NT2/D1 (cell line): Measurements from ENCODE around the gene CCR2.

Source experiments
- SUZ12 ChIP-seq: IDR thresholded peaks from 2 replicates; pipeline ENCODE4 v1.6.1; 2011; ENCODE audit not compliant: insufficient read length, insufficient read depth; ENCODE audit errors: extremely low read depth
- YY1 ChIP-seq: IDR thresholded peaks from 2 replicates; pipeline ENCODE4 v1.6.1; 2011; ENCODE audit not compliant: insufficient read length, insufficient read depth
- ZNF274 ChIP-seq: IDR thresholded peaks from 2 replicates; pipeline ENCODE4 v1.6.1; 2011; ENCODE audit warnings: mild to moderate bottlenecking, low read depth, low read length

DNA sequence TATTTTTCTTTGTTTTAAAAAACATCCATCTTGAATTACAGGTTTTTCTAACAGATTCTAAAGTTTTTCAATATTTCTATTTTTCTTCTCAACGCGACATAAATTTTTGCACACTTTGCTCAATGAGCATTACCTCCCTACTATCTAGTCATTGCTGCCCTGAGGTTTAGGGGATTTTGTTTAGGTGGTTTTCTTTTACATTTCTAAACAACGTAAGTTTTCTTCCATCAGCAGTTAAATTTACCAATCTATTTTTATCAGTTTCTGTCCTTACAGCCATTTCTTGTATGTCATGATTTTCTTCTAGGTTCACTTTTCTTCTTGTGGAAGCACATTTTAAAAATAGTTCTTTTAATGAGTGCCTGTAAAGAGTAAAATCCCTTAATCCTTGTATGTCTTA lies 49.2 kb upstream of the CCR2 start:
- TF ChIP-seq ZNF274 (no peak), YY1 (no peak), SUZ12 (no peak)
